WI38 (cell line): ENCODE measurements around the gene BCAR1.

ENCODE experiments used
- H3K4me3 ChIP-seq: 2 replicates; pipeline ENCODE4 v1.5.1; 2011; ENCODE audit warnings: low read depth, mild to moderate bottlenecking, control low read depth, low read length
- CTCF ChIP-seq: IDR thresholded peaks from 2 replicates; pipeline ENCODE4 v1.5.1; 2012; ENCODE audit warnings: low read depth, mild to moderate bottlenecking, control low read depth, low read length

Gene BCAR1

GRCh38 chr16:75239542-75240122, 11.8 kb downstream of the BCAR1 start:
- no peak for TF ChIP-seq CTCF
- no peak overlapping the region for H3K4me3 ChIP-seq

GRCh38 chr16:75238853-75239541, 12.4 kb downstream of the BCAR1 start:
- TF ChIP-seq CTCF = no peak
- H3K4me3 ChIP-seq = no peak overlapping the region

- TF ChIP-seq CTCF = no peak
- no peak overlapping the region for H3K4me3 ChIP-seq
Measured at GRCh38 chr16:75238132-75238852, 13.1 kb downstream of the BCAR1 start.

GRCh38 chr16:75237398-75238131, 13.9 kb downstream of the BCAR1 start:
- no peak for TF ChIP-seq CTCF
- no peak overlapping the region for H3K4me3 ChIP-seq

- no peak for TF ChIP-seq CTCF
- no peak overlapping the region for H3K4me3 ChIP-seq
Measured at GRCh38 chr16:75236736-75237397, 14.6 kb downstream of the BCAR1 start.

GRCh38 chr16:75236232-75236631, 15.2 kb downstream of the BCAR1 start:
- no peak overlapping the region for H3K4me3 ChIP-seq
- TF ChIP-seq CTCF = no peak
